Posterior cingulate gyrus (tissue), 11 donors: ENCODE measurements around the gene TFDP2.

Source experiments
- DNase-seq, 10 donors: peaks; one replicate each; pipeline versions ENCODE4 v3.0.0 to v3.0.0-alpha.2; 2020 to 2021; ENCODE audit warnings: mixed read lengths in 3 of 10
- intact Hi-C: fragments of 100-400 bp; cut with DNase I; formaldehyde crosslinking; loops from one replicate; pipeline ENCODE4 v1.15.1; 2023

Gene TFDP2

DNA sequence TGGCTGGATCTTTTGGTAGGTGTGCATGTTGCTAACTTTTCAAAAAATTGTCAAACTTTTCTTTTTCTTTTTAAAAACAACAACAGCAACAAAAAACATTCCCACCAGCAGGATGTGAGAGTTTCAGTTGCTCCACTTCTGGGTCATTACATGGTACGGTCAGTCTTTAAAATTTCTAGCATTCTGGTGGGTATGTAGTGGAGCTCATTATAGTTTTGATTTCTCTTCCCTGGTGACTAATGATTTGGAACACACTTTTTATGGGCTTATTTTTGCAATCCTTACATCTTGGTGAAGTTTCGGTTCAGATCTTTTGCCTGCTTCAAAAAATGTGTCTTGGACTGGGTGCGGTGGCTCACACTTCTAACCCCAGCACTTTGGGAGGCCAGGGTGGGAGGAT is 253.6 kb downstream of the TFDP2 start:
- intact Hi-C loops, result no loop called here
- no peak for DNase-seq

GRCh38 chr3:141894524-141895176 is 254.7 kb downstream of the TFDP2 start:
- intact Hi-C loops, result no loop called here
- no peak for DNase-seq
